ENCODE results near the gene ABCA1. TPM values are rescaled to one million over a fixed set of nuclear protein-coding genes. Genes with fewer than 3 reads are reported as not detected.

The ABCA1 gene
- total RNA-seq, 2 experiments from 2014 or later = 8.0 to 14.0 TPM

DNA sequence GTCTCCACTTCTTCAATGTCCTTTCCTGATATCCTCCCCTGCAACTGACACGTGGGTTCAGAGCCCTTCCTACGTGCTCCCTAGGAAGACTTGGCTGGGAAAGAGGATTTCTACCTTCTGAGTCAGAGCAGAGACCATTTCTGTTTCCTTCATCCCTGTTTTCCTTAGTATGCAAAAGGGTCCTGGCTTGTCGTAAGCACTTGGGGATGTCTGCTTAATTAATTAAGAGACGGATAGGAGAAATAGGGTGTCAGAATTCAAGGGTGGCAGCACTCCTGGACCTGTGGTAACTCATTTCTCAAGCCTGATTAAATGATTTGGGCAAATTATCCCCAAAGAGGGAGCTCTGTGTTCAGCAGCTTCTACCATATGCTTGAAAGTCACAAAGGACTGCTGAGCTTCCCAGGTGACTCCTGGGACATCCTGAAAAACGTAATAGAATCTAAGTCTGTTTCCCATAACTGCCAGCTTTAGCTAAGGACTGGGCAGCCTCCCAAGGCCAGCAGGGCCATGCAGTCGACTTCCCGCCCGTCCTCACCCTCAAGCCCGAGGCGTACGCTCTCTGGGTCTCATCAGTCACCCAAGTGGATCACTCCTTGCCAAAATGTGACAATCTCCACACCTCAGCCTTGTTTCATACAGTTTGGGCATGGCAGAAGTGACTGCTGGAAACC, 20.5 kb downstream of the ABCA1 start:
- peaks cover 47% of the 10 kb centered on the region for H3K4me1 ChIP-seq (ENCODE audit: insufficient read depth, low read length, poor library complexity, severe bottlenecking)
- POLR2A ChIA-PET = interaction anchor here (1.4 to 10.9 kb wide), 2 partner anchors 10 to 14 kb away, joined by 4 to 114 read pairs; no protein-coding TSS in a partner anchor
- no peak overlapping the region for H3K4me3 ChIP-seq (ENCODE audit: low read depth, low read length, poor library complexity, severe bottlenecking)
- H3K9me3 ChIP-seq (ENCODE audit: low read length) = no peaks in the 10 kb centered on the region
- DNase-seq (ENCODE audit: low spot score) = no peak
- peaks cover 6% of the 10 kb centered on the region; the same call in 1 of the 2 replicates for H3K36me3 ChIP-seq (ENCODE audit: insufficient read depth, low read length)
- BruUV-seq (replicated peaks) = no TSS peak
- H3K79me2 ChIP-seq (ENCODE audit: insufficient read depth, low read depth, low read length) = peaks cover 56% of the 10 kb centered on the region; the same call in 1 of the 2 replicates
- H2AFZ ChIP-seq (ENCODE audit: low read length) = no peak overlapping the region
- H3K9me2 ChIP-seq (ENCODE audit: insufficient read depth, low read length) = no peaks in the 10 kb centered on the region
- no peak overlapping the region for H3K4me2 ChIP-seq (ENCODE audit: low read length)
- no peak overlapping the region for H3K27ac ChIP-seq (ENCODE audit: low read depth, low read length, poor library complexity, severe bottlenecking)
- no peaks in the 10 kb centered on the region for H4K20me1 ChIP-seq (ENCODE audit: insufficient read depth, low read length)
- CTCF ChIA-PET (ENCODE audit: unreplicated experiment) = no interaction called here
- intact Hi-C loops (cut with micrococcal nuclease; ENCODE audit: unreplicated experiment) = no loop called here
- TF ChIP-seq EZH2phosphoT487 (IDR thresholded peaks at IDR 0.05; ENCODE audit: borderline replicate concordance, low read depth, low read length) = no peak
- TF ChIP-seq, protein P1, sequence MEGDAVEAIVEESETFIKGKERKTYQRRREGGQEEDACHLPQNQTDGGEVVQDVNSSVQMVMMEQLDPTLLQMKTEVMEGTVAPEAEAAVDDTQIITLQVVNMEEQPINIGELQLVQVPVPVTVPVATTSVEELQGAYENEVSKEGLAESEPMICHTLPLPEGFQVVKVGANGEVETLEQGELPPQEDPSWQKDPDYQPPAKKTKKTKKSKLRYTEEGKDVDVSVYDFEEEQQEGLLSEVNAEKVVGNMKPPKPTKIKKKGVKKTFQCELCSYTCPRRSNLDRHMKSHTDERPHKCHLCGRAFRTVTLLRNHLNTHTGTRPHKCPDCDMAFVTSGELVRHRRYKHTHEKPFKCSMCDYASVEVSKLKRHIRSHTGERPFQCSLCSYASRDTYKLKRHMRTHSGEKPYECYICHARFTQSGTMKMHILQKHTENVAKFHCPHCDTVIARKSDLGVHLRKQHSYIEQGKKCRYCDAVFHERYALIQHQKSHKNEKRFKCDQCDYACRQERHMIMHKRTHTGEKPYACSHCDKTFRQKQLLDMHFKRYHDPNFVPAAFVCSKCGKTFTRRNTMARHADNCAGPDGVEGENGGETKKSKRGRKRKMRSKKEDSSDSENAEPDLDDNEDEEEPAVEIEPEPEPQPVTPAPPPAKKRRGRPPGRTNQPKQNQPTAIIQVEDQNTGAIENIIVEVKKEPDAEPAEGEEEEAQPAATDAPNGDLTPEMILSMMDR (conservative IDR thresholded peaks at IDR 0.05; ENCODE audit: low read length) = no peak

DNA sequence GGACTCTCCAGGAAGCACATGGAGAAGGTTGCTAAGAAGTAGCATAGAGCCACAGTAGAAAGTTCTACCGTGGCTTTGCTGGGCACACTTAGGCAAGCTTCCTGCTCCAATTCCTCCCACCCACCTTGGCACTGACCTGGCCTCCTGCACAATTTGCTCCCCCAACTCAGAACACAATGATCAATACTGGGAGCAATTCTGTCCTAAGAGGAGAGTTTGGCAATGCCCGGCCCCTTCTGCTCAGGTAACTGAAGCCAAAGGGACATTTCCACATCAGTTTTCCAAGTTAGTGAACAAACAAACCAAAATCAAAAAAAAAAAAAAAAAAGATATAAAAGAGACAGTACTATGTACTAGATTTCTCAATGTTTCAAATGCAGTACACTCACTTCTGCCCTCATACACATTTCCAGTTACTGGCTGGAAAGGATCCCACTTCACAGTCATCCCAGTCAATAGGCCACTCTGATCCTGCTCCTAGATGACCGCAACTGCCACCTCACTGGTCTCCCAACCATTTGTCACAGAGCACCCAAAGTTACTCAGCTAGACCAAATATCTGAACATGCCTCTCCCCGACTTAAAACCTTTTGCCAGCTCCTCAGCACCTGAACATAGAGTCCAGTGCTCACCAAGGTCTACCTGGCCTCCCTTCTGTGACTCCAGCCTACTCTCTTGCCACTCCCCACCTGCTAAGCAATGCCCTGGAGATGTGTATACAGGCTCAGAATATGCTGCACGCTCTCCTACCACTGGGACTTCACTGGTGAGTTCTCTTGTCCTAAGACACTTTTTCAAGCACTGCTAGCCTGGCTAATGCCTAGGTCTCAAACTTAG, 21.3 kb downstream of the ABCA1 start:
- H3K4me1 ChIP-seq (ENCODE audit: insufficient read depth, low read length, poor library complexity, severe bottlenecking) = peaks cover 39% of the 10 kb centered on the region
- no TSS peak for BruUV-seq (replicated peaks)
- no peak overlapping the region for H3K4me2 ChIP-seq (ENCODE audit: low read length)
- no peaks in the 10 kb centered on the region for H3K9me2 ChIP-seq (ENCODE audit: insufficient read depth, low read length)
- no peaks in the 10 kb centered on the region for H3K9me3 ChIP-seq (ENCODE audit: low read length)
- DNase-seq (ENCODE audit: low spot score) = no peak
- H3K79me2 ChIP-seq (ENCODE audit: insufficient read depth, low read depth, low read length) = peaks cover 48% of the 10 kb centered on the region; the same call in 1 of the 2 replicates
- intact Hi-C loops (cut with micrococcal nuclease; ENCODE audit: unreplicated experiment) = no loop called here
- TF ChIP-seq, protein P1 (conservative IDR thresholded peaks at IDR 0.05; ENCODE audit: low read length) = no peak
- no peak for TF ChIP-seq EZH2phosphoT487 (IDR thresholded peaks at IDR 0.05; ENCODE audit: borderline replicate concordance, low read depth, low read length)
- no peak overlapping the region for H3K4me3 ChIP-seq (ENCODE audit: low read depth, low read length, poor library complexity, severe bottlenecking)
- ChIA-PET CTCF (ENCODE audit: unreplicated experiment) (no interaction called here), POLR2A (interaction anchor here (0.6 to 10.9 kb wide), 6 partner anchors 8 to 74 kb away, joined by 3 to 114 read pairs (median 6); no protein-coding TSS in a partner anchor)
- no peaks in the 10 kb centered on the region for H4K20me1 ChIP-seq (ENCODE audit: insufficient read depth, low read length)
- no peak overlapping the region for H3K27ac ChIP-seq (ENCODE audit: low read depth, low read length, poor library complexity, severe bottlenecking)
- no peak overlapping the region for H2AFZ ChIP-seq (ENCODE audit: low read length)
- H3K36me3 ChIP-seq (ENCODE audit: insufficient read depth, low read length) = peaks cover 9% of the 10 kb centered on the region; the same call in 1 of the 2 replicates
